Smooth muscle cell (in vitro differentiated cells): ENCODE data around the gene MILR1. TPM values are rescaled to one million over a fixed set of nuclear protein-coding genes. Genes with fewer than 3 reads are reported as not detected.
"Not testable (repeated sequence)": the region's sequence is repeated elsewhere in the genome, so short reads cannot be mapped to it uniquely, and the experiment has no call there.

Experiments
- DNase-seq: peaks from one replicate; lab custom pipeline; 2025; ENCODE audit not compliant: unreplicated experiment; lab: John Stamatoyannopoulos, UW
- H2AFZ ChIP-seq: fragments of 200-600 bp; sonication (generic); 2 replicates; pipeline ENCODE4 v1.6.0; 2016; ENCODE audit warnings: antibody characterized with exemption, low read depth, mild to moderate bottlenecking
- H3F3A ChIP-seq: fragments of 200-600 bp; sonication (generic); 2 replicates; pipeline ENCODE4 v1.6.0; 2017; ENCODE audit warnings: antibody characterized with exemption, low read depth
- H3K27ac ChIP-seq: fragments of 200-600 bp; sonication (generic); 2 replicates; pipeline ENCODE4 v1.5.1; 2016; ENCODE audit warnings: low read depth, mild to moderate bottlenecking
- H3K27me3 ChIP-seq: fragments of 200-600 bp; sonication (generic); 2 replicates; pipeline ENCODE4 v1.6.1; 2016; ENCODE audit warnings: low read depth, mild to moderate bottlenecking
- H3K36me3 ChIP-seq: fragments of 200-600 bp; sonication (generic); 2 replicates; pipeline ENCODE4 v1.5.1; 2016; ENCODE audit warnings: low read depth
- H3K4me1 ChIP-seq: fragments of 200-600 bp; sonication (generic); 2 replicates; pipeline ENCODE4 v1.5.1; 2016; ENCODE audit warnings: low read depth
- H3K4me2 ChIP-seq: fragments of 200-600 bp; sonication (generic); 2 replicates; pipeline ENCODE4 v1.6.0; 2016; ENCODE audit warnings: mild to moderate bottlenecking
- H3K4me3 ChIP-seq: fragments of 200-600 bp; sonication (generic); 2 replicates; pipeline ENCODE4 v1.5.1; 2016; ENCODE audit warnings: mild to moderate bottlenecking
- H3K79me2 ChIP-seq: fragments of 200-600 bp; sonication (generic); 2 replicates; pipeline ENCODE4 v1.6.0; 2016; ENCODE audit warnings: low read depth, mild to moderate bottlenecking
- H3K9ac ChIP-seq: fragments of 200-600 bp; sonication (generic); 2 replicates; pipeline ENCODE4 v1.6.0; 2016; ENCODE audit warnings: low read depth
- H3K9me3 ChIP-seq: fragments of 200-600 bp; sonication (generic); replicated peaks from 2 replicates; pipeline ENCODE4 v1.5.1; 2016; ENCODE audit warnings: low read depth
- H4K20me1 ChIP-seq: fragments of 200-600 bp; sonication (generic); 2 replicates; pipeline ENCODE4 v1.6.0; 2016; ENCODE audit warnings: low read depth
- WGBS: methylation state at CpG from one replicate; pipeline ENCODE4 v1.1.7; 2016; ENCODE audit warnings: low lambda C conversion rate; 5-methylcytosine and 5-hydroxymethylcytosine counted together
- polyA plus RNA-seq: library from polyadenylated mRNA; unstranded; fragments of >200 nt; fragmentation: Nextera tagmentation; extraction: Ambion mirVana; gene quantifications from 2 replicates; pipeline ENCODE4 v1.2.1, GENCODE V29; 2016
- total RNA-seq: library from RNA; depleted of rRNA; stranded (reverse); fragments of >200 nt; gene quantifications from 2 replicates; pipeline ENCODE4 v1.2.3, GENCODE V29; 2014
- TF ChIP-seq, protein P1 (sequence below): fragments of 200-600 bp; sonication (generic); IDR thresholded peaks from 2 replicates; pipeline ENCODE4 v1.5.1; 2017; ENCODE audit warnings: borderline replicate concordance, mild to moderate bottlenecking, antibody characterized with exemption; ENCODE audit not compliant: insufficient read depth, poor library complexity, severe bottlenecking

Gene MILR1
- total and polyA plus RNA-seq, 2 experiments from 2014 or later, result not detected

DNA sequence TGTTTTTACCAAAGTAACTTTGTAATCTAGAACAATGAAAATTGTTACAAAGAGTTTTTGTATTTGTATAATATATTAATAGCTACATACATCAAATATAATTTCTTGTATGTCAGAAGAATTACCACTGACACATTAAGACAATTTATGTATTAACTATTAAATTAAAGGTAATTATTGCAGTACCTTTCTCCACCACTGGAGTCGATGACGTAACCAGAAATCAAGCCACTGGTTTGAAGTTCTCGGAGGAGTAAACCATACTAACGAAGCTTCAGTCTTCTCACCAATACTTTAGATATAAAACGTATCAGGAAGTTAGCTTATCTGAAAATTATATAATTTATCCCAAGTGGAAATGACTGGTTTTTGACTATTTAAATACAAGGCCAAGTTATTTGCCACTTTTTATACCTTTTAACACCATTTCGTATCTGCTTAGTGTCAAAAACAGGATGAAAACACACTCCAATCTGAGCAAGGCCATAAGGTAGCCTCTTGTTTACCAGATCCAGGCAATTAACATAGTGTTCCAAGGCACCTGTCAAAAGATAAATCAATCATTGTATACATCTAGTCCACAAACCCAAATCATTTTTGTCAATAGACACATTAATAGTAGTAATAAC, 43.7 kb downstream of the MILR1 start:
- no peaks in the 10 kb centered on the region for H3F3A ChIP-seq
- no peak for DNase-seq
- H3K9me3 ChIP-seq, result no peaks in the 10 kb centered on the region
- H3K9ac ChIP-seq, result no peak overlapping the region
- H3K4me3 ChIP-seq, result no peak overlapping the region
- H3K4me1 ChIP-seq, result peaks cover 11% of the 10 kb centered on the region
- H3K27ac ChIP-seq, result no peak overlapping the region
- H3K4me2 ChIP-seq, result no peak overlapping the region
- 94% methylated on average over 6 of the region's 6 CpGs for WGBS
- peaks cover 20% of the 10 kb centered on the region for H3K79me2 ChIP-seq
- peaks cover 7% of the 10 kb centered on the region for H3K36me3 ChIP-seq
- TF ChIP-seq, protein P1, sequence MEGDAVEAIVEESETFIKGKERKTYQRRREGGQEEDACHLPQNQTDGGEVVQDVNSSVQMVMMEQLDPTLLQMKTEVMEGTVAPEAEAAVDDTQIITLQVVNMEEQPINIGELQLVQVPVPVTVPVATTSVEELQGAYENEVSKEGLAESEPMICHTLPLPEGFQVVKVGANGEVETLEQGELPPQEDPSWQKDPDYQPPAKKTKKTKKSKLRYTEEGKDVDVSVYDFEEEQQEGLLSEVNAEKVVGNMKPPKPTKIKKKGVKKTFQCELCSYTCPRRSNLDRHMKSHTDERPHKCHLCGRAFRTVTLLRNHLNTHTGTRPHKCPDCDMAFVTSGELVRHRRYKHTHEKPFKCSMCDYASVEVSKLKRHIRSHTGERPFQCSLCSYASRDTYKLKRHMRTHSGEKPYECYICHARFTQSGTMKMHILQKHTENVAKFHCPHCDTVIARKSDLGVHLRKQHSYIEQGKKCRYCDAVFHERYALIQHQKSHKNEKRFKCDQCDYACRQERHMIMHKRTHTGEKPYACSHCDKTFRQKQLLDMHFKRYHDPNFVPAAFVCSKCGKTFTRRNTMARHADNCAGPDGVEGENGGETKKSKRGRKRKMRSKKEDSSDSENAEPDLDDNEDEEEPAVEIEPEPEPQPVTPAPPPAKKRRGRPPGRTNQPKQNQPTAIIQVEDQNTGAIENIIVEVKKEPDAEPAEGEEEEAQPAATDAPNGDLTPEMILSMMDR, result peak; percentile 51
- no peaks in the 10 kb centered on the region for H4K20me1 ChIP-seq
- no peaks in the 10 kb centered on the region for H3K27me3 ChIP-seq
- H2AFZ ChIP-seq, result no peak overlapping the region

DNA sequence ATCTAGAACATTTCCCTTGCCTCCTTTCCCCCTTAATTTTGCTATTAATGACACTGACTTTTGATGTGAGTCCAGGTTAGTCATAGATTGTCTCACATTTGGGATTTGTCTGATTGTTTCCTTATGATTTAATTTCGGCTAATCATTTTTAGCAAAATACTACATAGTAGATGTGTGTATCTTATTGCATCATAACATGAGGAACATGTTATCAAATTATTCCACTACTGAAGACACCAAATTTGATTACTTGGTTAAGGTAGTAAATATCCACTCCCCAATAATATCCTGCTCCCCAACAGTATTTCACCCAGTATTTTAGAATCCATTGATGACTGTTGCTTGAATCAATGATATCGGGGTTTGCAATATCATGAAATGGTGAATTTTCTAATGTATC, 45.2 kb downstream of the MILR1 start:
- Histone ChIP-seq H3K4me2 (no peak overlapping the region), H3K9me3 (no peaks in the 10 kb centered on the region)
- 99% methylated on average over 2 of the region's 2 CpGs for WGBS

DNA sequence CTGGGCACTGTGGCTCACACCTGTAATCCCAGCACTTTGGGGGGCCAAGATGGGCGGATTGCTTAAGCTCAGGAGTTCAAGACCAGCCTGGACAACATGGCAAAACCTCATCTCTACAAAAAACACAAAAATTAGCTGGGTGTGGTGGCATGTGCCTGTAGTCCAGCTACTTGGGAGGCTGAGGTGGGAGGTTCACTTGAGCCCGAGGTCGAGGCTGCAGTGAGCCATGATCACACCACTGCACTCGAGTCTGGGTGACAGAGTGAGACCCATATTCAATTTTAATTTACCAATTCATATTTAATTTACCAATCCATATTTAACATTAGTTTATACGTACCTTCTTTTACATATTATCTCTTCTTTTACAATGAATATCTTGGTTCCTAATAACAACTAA, 46.4 kb downstream of the MILR1 start:
- peaks cover 24% of the 10 kb centered on the region for H4K20me1 ChIP-seq
- H2AFZ ChIP-seq, H3K9ac ChIP-seq, DNase-seq, H3K9me3 ChIP-seq, H3K27me3 ChIP-seq, H3K4me3 ChIP-seq, H3K27ac ChIP-seq: not testable (repeated sequence)
- peak overlapping the region; percentile 22 for H3K4me2 ChIP-seq
- H3K79me2 ChIP-seq, result peaks cover 24% of the 10 kb centered on the region
- peaks cover 24% of the 10 kb centered on the region for H3F3A ChIP-seq
- WGBS, result 94% methylated on average over 5 of the region's 5 CpGs
- peaks cover 17% of the 10 kb centered on the region for H3K4me1 ChIP-seq
- H3K36me3 ChIP-seq, result peaks cover 19% of the 10 kb centered on the region

More for the DNA sequence above, 45.2 kb downstream of the MILR1 start:
- no peak for DNase-seq
- Histone ChIP-seq H3K36me3 (peaks cover 10% of the 10 kb centered on the region), H3K27me3 (no peaks in the 10 kb centered on the region), H3F3A (peaks cover 13% of the 10 kb centered on the region), H3K4me3 (no peak overlapping the region), H3K79me2 (peaks cover 20% of the 10 kb centered on the region), H2AFZ (no peak overlapping the region), H3K27ac (no peak overlapping the region), H3K4me1 (peaks cover 17% of the 10 kb centered on the region), H3K9ac (no peak overlapping the region), H4K20me1 (peaks cover 13% of the 10 kb centered on the region)
- TF ChIP-seq, protein P1, result no peak

DNA sequence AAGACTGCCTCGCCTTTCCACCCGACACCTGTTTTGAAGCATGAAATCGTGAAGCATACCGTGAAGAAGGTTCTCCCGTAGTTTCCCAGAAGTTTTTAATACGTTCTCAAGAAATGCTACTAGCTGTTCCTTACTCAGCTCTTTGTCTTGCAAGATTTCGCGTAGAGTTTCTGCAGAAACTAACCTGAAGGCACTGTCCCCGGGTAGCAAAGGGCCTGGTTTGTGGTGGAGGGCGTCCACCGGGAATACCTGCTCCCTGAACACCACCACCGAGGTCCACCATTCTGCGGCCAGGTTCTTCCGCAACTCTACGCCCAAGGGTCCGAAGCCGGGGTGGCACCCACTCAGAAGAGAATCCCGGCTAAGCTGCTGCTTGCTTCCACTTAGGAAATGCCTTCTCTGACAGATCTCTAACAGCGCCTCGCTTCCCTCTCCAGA, 47.5 kb downstream of the MILR1 start:
- no peak for DNase-seq
- TF ChIP-seq, protein P1, result no peak
- no peaks in the 10 kb centered on the region for H3K9me3 ChIP-seq
- peak overlapping the region; percentile 28 for H3K9ac ChIP-seq
- peaks cover 34% of the 10 kb centered on the region for H3K79me2 ChIP-seq
- H3K36me3 ChIP-seq, result peaks cover 24% of the 10 kb centered on the region
- H3K27me3 ChIP-seq, result no peaks in the 10 kb centered on the region
- 3% methylated on average over 20 of the region's 20 CpGs for WGBS
- peaks cover 35% of the 10 kb centered on the region for H4K20me1 ChIP-seq
- H3K4me3 ChIP-seq, result peak overlapping the region; percentile 54
- H3K4me2 ChIP-seq, result peak overlapping the region; percentile 82
- no peak overlapping the region for H2AFZ ChIP-seq
- peaks cover 35% of the 10 kb centered on the region for H3F3A ChIP-seq
- peaks cover 17% of the 10 kb centered on the region for H3K4me1 ChIP-seq
- peak overlapping the region; percentile 99 for H3K27ac ChIP-seq
